GM23338 (cell line): ENCODE measurements around the gene ARRDC4.

Experiments used
- CREB1 ChIP-seq: fragments of 250-450 bp; sonication (Bioruptor Pico); IDR thresholded peaks from 2 replicates; pipeline ENCODE4 v1.5.0; 2020; ENCODE audit warnings: low read depth, mild to moderate bottlenecking, moderate library complexity
- EZH2 ChIP-seq: fragments of 200-600 bp; sonication (generic); IDR thresholded peaks from one replicate; pipeline ENCODE4 v1.8.0; 2017; ENCODE audit warnings: antibody characterized with exemption, mild to moderate bottlenecking, low read depth; ENCODE audit not compliant: unreplicated experiment
- EZH2phosphoT487 ChIP-seq: fragments of 200-600 bp; sonication (generic); IDR thresholded peaks from one replicate; pipeline ENCODE4 v1.8.1; 2018; ENCODE audit warnings: antibody characterized with exemption; ENCODE audit not compliant: unreplicated experiment
- JUNB ChIP-seq: IDR thresholded peaks from one replicate; pipeline ENCODE4 v1.6.1; 2016; ENCODE audit warnings: antibody characterized with exemption; ENCODE audit not compliant: unreplicated experiment
- POLR2AphosphoS5 ChIP-seq: IDR thresholded peaks from 2 replicates; pipeline ENCODE4 v1.6.1; 2016; ENCODE audit warnings: antibody characterized with exemption, low read depth
- REST ChIP-seq: IDR thresholded peaks from one replicate; pipeline ENCODE4 v1.6.1; 2018; ENCODE audit warnings: antibody characterized with exemption; ENCODE audit not compliant: unreplicated experiment
- TF ChIP-seq, protein P1 (sequence below), 2 experiments: fragments of 200-600 bp in 1 of 2; sonication (generic) in 1 of 2; conservative IDR thresholded peaks; 2 replicates each; pipeline versions ENCODE4 v1.5.1 to v1.6.1; 2016 to 2017; ENCODE audit warnings: antibody characterized with exemption in 2 of 2, low read depth in 2 of 2, mild to moderate bottlenecking in 2 of 2, moderate library complexity in 1 of 2

DNA sequence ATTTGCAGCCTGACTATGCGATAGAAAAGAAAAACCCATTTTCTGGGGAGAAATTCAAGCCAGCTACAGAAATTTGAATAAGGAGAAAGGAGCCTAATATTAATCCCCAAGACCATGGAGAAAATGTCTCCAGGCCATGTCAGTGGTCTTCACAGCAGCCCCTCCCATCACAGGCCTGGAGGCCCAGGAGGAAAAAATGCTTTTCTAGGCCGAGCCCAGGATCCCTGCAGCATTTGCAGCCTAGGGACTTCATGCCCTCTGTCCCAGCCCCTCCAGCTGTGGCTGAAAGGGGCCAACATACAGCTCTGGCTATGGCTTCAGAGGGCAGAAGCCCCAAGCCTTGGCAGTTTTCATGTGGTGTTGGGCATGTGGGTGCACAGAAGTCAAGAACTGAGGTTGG is 26.3 kb downstream of the ARRDC4 start:
- no peak for TF ChIP-seq POLR2AphosphoS5
- no peak for TF ChIP-seq EZH2phosphoT487
- TF ChIP-seq, protein P1, sequence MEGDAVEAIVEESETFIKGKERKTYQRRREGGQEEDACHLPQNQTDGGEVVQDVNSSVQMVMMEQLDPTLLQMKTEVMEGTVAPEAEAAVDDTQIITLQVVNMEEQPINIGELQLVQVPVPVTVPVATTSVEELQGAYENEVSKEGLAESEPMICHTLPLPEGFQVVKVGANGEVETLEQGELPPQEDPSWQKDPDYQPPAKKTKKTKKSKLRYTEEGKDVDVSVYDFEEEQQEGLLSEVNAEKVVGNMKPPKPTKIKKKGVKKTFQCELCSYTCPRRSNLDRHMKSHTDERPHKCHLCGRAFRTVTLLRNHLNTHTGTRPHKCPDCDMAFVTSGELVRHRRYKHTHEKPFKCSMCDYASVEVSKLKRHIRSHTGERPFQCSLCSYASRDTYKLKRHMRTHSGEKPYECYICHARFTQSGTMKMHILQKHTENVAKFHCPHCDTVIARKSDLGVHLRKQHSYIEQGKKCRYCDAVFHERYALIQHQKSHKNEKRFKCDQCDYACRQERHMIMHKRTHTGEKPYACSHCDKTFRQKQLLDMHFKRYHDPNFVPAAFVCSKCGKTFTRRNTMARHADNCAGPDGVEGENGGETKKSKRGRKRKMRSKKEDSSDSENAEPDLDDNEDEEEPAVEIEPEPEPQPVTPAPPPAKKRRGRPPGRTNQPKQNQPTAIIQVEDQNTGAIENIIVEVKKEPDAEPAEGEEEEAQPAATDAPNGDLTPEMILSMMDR (conservative IDR thresholded peaks at IDR 0.05; ENCODE audit: low read depth in 2 of 2) = no peak
- TF ChIP-seq CREB1 (CRISPR knock-in tag) = no peak
- no peak for TF ChIP-seq EZH2
- TF ChIP-seq JUNB = no peak
- TF ChIP-seq REST = no peak
